HepG2 (cell line): Measurements from ENCODE around the gene SLC13A3. TPM values are rescaled to one million over a fixed set of nuclear protein-coding genes. Genes with fewer than 3 reads are reported as not detected.
A peak's percentile ranks its signal among the peaks of the same experiment; 100 is the strongest.

Experiments used
- CENPBD1 ChIP-seq: sonication (generic); formaldehyde crosslinking; IDR thresholded peaks from 2 replicates; pipeline ENCODE4 v1.8.0; 2022; ENCODE audit warnings: missing genetic modification reagents, low read depth, mild to moderate bottlenecking, borderline replicate concordance
- GPN1 ChIP-seq: sonication (generic); formaldehyde crosslinking; IDR thresholded peaks from 2 replicates; pipeline ENCODE4 v1.5.1; 2020; ENCODE audit warnings: missing genetic modification reagents, borderline replicate concordance
- HMG20A ChIP-seq: IDR thresholded peaks from 2 replicates; pipeline ENCODE4 v1.6.1; 2016; ENCODE audit warnings: borderline replicate concordance
- MXI1 ChIP-seq: IDR thresholded peaks from 3 replicates; pipeline ENCODE4 v1.6.1; 2012; ENCODE audit warnings: low read depth, low read length, inconsistent platforms, borderline replicate concordance
- NFE2L2 ChIP-seq: fragments of 150-350 bp; IDR thresholded peaks from 2 replicates; pipeline ENCODE4 v1.6.1; 2014; ENCODE audit warnings: low read length
- NR2F2 ChIP-seq: IDR thresholded peaks from 2 replicates; pipeline ENCODE4 v1.6.1; 2012; ENCODE audit warnings: low read depth, inconsistent platforms, borderline replicate concordance
- REST ChIP-seq, 2 experiments: IDR thresholded peaks; 2 replicates each; pipeline ENCODE4 v1.6.1; 2011 to 2012; ENCODE audit warnings: low read length in 2 of 2, borderline replicate concordance in 1 of 2, low read depth in 1 of 2, mild to moderate bottlenecking in 1 of 2, moderate library complexity in 1 of 2
- SIX1 ChIP-seq: sonication (generic); formaldehyde crosslinking; IDR thresholded peaks from 2 replicates; pipeline ENCODE4 v1.4.0; 2020; ENCODE audit warnings: missing genetic modification reagents, borderline replicate concordance
- TAF15 ChIP-seq: fragments of 200-400 bp; formaldehyde crosslinking; IDR thresholded peaks from one replicate; pipeline ENCODE4 v1.6.1; 2018; ENCODE audit warnings: mild to moderate bottlenecking, low read depth, low read length; ENCODE audit not compliant: poor library complexity, severe bottlenecking
- TEAD2 ChIP-seq: sonication (generic); formaldehyde crosslinking; IDR thresholded peaks from 2 replicates; pipeline ENCODE4 v1.9.0; 2021; ENCODE audit warnings: missing genetic modification reagents
- ZNF460 ChIP-seq: sonication (generic); formaldehyde crosslinking; IDR thresholded peaks from 2 replicates; pipeline ENCODE4 v1.5.1; 2020; ENCODE audit warnings: missing genetic modification reagents, mild to moderate bottlenecking, borderline replicate concordance
- ZNF510 ChIP-seq: sonication (generic); formaldehyde crosslinking; IDR thresholded peaks from 2 replicates; pipeline ENCODE4 v1.4.0; 2020; ENCODE audit warnings: low read depth, mild to moderate bottlenecking, missing genetic modification reagents
- ZNF703 ChIP-seq: sonication (generic); formaldehyde crosslinking; IDR thresholded peaks from 2 replicates; pipeline ENCODE4 v1.5.1; 2020; ENCODE audit warnings: missing genetic modification reagents, mild to moderate bottlenecking, moderate library complexity, borderline replicate concordance
- ZNF776 ChIP-seq: sonication (generic); formaldehyde crosslinking; IDR thresholded peaks from 2 replicates; pipeline ENCODE4 v1.4.0; 2020; ENCODE audit warnings: mild to moderate bottlenecking, missing genetic modification reagents
- ZSCAN30 ChIP-seq: sonication (generic); formaldehyde crosslinking; IDR thresholded peaks from 2 replicates; pipeline ENCODE4 v1.5.0; 2020; ENCODE audit warnings: mild to moderate bottlenecking, missing genetic modification reagents
- polyA plus RNA-seq, 8 experiments: library from polyadenylated mRNA; depleted of rRNA in 3 of 8; stranded (reverse) in 7 of 8; unstranded in 1 of 8; fragments of >200 nt; fragmentation: Illumina TruSeq in 4 of 8; extraction: Trizol in 4 of 8; gene quantifications; 2 replicates each; pipeline versions ENCODE4 v1.2.1 to v1.2.3, GENCODE V29; 2011 to 2016; ENCODE audit warnings: low read depth in 4 of 8, missing spikeins in 1 of 8, mixed read lengths in 1 of 8; ENCODE audit not compliant: insufficient read depth in 1 of 8
- total RNA-seq, 5 experiments: library from RNA; depleted of rRNA; stranded (reverse); fragments of >200 nt; fragmentation: Illumina TruSeq; extraction: Trizol; gene quantifications; 2 replicates each; pipeline ENCODE4 v1.2.3, GENCODE V29; 2016; ENCODE audit warnings: low read depth in 1 of 5
- TF ChIP-seq, protein P1 (sequence below): sonication (generic); formaldehyde crosslinking; IDR thresholded peaks from 2 replicates; pipeline ENCODE4 v1.4.0; 2020; ENCODE audit warnings: missing genetic modification reagents, borderline replicate concordance
- TF ChIP-seq, protein P2 (sequence below): sonication (generic); formaldehyde crosslinking; IDR thresholded peaks from 2 replicates; pipeline ENCODE4 v1.9.0; 2021; ENCODE audit warnings: missing genetic modification reagents, borderline replicate concordance
- TF ChIP-seq, protein P3 (sequence below): sonication (generic); formaldehyde crosslinking; IDR thresholded peaks from 2 replicates; pipeline ENCODE4 v1.8.0; 2022; ENCODE audit warnings: mild to moderate bottlenecking, missing genetic modification reagents; ENCODE audit not compliant: insufficient replicate concordance
- TF ChIP-seq, protein P4 (sequence below): IDR thresholded peaks from 2 replicates; pipeline ENCODE4 v1.6.1; 2012; ENCODE audit warnings: inconsistent platforms

SLC13A3 gene
- total and polyA plus RNA-seq, 2 of the 13 experiments (the other 11 are each of a cell fraction or from before 2014, with no cell fraction given) = 66.5 to 76.0 TPM

- no peak for TF ChIP-seq ZNF510 (CRISPR knock-in tag)
- TF ChIP-seq ZNF703 (CRISPR knock-in tag) = no peak
- TF ChIP-seq, protein P1, sequence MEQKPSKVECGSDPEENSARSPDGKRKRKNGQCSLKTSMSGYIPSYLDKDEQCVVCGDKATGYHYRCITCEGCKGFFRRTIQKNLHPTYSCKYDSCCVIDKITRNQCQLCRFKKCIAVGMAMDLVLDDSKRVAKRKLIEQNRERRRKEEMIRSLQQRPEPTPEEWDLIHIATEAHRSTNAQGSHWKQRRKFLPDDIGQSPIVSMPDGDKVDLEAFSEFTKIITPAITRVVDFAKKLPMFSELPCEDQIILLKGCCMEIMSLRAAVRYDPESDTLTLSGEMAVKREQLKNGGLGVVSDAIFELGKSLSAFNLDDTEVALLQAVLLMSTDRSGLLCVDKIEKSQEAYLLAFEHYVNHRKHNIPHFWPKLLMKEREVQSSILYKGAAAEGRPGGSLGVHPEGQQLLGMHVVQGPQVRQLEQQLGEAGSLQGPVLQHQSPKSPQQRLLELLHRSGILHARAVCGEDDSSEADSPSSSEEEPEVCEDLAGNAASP (CRISPR knock-in tag) = peak; percentile 28; the same call in 1 of the 2 replicates
- TF ChIP-seq, protein P2, sequence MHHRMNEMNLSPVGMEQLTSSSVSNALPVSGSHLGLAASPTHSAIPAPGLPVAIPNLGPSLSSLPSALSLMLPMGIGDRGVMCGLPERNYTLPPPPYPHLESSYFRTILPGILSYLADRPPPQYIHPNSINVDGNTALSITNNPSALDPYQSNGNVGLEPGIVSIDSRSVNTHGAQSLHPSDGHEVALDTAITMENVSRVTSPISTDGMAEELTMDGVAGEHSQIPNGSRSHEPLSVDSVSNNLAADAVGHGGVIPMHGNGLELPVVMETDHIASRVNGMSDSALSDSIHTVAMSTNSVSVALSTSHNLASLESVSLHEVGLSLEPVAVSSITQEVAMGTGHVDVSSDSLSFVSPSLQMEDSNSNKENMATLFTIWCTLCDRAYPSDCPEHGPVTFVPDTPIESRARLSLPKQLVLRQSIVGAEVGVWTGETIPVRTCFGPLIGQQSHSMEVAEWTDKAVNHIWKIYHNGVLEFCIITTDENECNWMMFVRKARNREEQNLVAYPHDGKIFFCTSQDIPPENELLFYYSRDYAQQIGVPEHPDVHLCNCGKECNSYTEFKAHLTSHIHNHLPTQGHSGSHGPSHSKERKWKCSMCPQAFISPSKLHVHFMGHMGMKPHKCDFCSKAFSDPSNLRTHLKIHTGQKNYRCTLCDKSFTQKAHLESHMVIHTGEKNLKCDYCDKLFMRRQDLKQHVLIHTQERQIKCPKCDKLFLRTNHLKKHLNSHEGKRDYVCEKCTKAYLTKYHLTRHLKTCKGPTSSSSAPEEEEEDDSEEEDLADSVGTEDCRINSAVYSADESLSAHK (CRISPR knock-in tag) = no peak
- TF ChIP-seq NFE2L2 = no peak
- TF ChIP-seq SIX1 (CRISPR knock-in tag) = no peak
- no peak for TF ChIP-seq ZNF460 (CRISPR knock-in tag)
- TF ChIP-seq CENPBD1 (CRISPR knock-in tag) = no peak
- TF ChIP-seq REST (IDR thresholded peaks at IDR 0.05; ENCODE audit: borderline replicate concordance in 1 of 2, low read depth in 1 of 2, low read length in 2 of 2) = no peak
- TF ChIP-seq TEAD2 = no peak
- TF ChIP-seq, protein P3, sequence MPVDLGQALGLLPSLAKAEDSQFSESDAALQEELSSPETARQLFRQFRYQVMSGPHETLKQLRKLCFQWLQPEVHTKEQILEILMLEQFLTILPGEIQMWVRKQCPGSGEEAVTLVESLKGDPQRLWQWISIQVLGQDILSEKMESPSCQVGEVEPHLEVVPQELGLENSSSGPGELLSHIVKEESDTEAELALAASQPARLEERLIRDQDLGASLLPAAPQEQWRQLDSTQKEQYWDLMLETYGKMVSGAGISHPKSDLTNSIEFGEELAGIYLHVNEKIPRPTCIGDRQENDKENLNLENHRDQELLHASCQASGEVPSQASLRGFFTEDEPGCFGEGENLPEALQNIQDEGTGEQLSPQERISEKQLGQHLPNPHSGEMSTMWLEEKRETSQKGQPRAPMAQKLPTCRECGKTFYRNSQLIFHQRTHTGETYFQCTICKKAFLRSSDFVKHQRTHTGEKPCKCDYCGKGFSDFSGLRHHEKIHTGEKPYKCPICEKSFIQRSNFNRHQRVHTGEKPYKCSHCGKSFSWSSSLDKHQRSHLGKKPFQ (CRISPR knock-in tag) = no peak
- TF ChIP-seq MXI1 = no peak
- TF ChIP-seq, protein P4, sequence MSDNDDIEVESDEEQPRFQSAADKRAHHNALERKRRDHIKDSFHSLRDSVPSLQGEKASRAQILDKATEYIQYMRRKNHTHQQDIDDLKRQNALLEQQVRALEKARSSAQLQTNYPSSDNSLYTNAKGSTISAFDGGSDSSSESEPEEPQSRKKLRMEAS = no peak
- TF ChIP-seq TAF15 = no peak
- no peak for TF ChIP-seq ZSCAN30 (CRISPR knock-in tag)
- TF ChIP-seq NR2F2 = peak; percentile 43; the same call in 1 of the 2 replicates
- no peak for TF ChIP-seq ZNF776 (CRISPR knock-in tag)
- peak; percentile 55; the same call in 1 of the 2 replicates for TF ChIP-seq HMG20A
- TF ChIP-seq GPN1 = no peak
Observed at GRCh38 chr20:46568570-46569129, 82.6 kb downstream of the SLC13A3 start (continued).
